ENCODE measurements around the gene SLX9. TPM values are rescaled to one million over a fixed set of nuclear protein-coding genes. Genes with fewer than 3 reads are reported as not detected.

The SLX9 gene
- total RNA-seq, 3 donors from 2014 or later = 15.8 to 17.7 (median 17.0) TPM

DNA sequence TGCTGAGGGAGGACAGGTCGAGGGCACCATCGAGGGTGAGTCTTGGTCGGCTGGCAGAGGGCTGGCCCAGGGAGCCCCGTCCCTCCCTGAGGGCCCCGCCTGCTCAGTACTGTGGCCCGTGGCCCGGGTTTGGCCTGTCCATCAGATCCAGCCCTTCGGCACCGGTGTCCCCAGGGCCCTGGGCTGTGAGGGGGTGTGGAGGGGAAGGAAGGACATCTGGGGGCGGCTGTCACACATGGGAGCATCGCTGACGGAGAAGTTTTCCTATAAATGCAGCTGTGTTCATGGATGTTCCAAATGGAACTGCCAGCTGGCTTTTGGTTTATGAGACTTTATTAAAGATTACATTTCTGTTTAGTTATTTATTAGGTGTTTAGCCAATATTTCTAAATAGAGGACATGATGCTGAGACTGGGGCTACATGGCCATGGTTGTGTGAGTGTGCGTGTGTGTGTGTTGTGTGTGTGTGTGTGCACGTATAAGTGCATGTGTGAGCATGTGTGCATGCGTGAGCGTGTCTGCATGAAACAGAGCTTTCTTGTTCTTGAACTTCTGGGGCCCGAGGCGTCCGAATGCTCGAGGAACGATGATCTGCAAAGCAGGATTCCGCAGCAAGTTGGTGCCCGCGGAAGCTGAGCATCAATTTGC is 54.3 kb downstream of the SLX9 start:
- H3K36me3 ChIP-seq = no peaks in the 10 kb centered on the region
- H3K4me3 ChIP-seq = no peak overlapping the region
- intact Hi-C loops (cut with DNase I; ENCODE audit: low total_unique reads) = no loop called here
- DNase-seq (ENCODE audit: low spot score in 2 of 2) = no peak
- H3K27me3 ChIP-seq = no peaks in the 10 kb centered on the region
- H3K4me1 ChIP-seq = peaks cover 9 to 11% of the 10 kb centered on the region in 2 donors
- TF ChIP-seq CTCF (IDR thresholded peaks at IDR 0.05) = no peak
- TF ChIP-seq POLR2A (IDR thresholded peaks at IDR 0.05) = no peak
- no peak for TF ChIP-seq POLR2AphosphoS5 (IDR thresholded peaks at IDR 0.05)
- no peaks in the 10 kb centered on the region for H3K9me3 ChIP-seq
- peak overlapping the region; percentile 83 to 89 for H3K27ac ChIP-seq

DNA sequence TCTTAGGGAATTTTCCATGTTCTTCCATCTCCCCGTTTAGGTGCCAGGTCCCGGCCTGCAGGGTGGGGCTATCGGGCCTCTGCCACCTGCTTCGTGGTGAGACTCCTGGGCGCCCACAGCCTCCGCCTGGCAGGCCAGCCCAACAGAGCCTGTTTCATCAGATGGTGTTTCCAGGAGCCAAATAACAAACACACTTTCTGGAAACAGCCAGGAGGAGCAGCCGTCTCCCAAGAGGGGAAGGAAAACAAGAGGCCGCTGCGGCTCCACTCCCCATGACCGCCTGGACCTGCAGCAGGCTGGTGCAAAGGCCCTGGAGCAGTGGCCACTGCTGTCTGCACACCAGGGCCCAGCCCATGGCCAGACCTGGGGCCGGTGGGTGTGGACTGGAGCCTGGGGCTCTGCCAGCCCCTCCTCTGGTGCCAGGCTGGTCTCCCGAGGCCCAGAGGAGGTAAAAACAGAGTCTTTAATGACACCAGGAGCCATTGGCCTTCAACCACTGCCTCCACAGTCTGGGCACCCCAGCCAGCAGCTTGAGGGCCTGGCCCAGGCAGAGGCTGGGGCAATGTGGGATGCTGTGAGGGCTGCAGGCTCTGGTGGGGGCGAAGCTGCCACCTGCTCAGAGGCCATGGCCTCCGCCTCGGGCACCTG is 55.0 kb downstream of the SLX9 start:
- peak; percentile 69 to 94 for DNase-seq (ENCODE audit: low spot score in 2 of 2)
- no peaks in the 10 kb centered on the region for H3K36me3 ChIP-seq
- TF ChIP-seq CTCF (IDR thresholded peaks at IDR 0.05) (no peak), POLR2AphosphoS5 (IDR thresholded peaks at IDR 0.05) (peak in 2 of 3 donors; percentile 43 to 44)
- H3K27me3 ChIP-seq = no peaks in the 10 kb centered on the region
- H3K9me3 ChIP-seq = no peaks in the 10 kb centered on the region
- H3K4me3 ChIP-seq = peak overlapping the region in 1 of 3 donors; percentile 11
- intact Hi-C loops (cut with DNase I; ENCODE audit: low total_unique reads) = no loop called here
- peaks cover 9 to 11% of the 10 kb centered on the region in 2 donors for H3K4me1 ChIP-seq
- H3K27ac ChIP-seq = peak overlapping the region; percentile 83 to 89

DNA sequence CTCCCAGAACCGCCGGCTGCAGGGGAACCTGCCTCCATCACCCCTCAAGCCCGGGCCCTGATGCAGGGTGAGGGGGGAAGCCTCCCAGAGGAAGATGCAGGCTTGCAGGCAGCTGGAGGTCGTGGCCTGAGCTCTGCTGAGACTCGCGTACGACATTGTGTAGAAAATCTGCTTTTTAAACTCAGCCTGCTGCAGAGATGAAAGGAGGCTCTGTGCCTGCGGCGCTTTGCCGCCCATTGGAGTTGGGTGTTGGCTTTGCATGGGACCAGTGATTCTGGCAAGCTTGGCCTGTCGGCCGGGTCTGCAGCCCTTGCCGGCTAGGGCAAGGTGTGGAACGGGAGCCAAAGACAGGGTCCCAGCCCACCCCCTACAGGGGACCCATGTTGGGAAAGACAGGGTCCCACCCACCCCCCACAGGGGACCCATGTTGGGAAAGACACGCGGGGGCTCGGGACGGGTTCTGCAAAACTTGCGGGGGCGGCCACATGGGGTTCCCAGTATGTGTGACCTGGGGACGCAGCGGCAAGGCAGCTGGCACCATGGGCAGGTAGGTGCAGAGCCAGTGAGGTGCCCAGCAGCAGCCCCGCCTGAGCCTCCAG is 55.6 kb downstream of the SLX9 start:
- Histone ChIP-seq H3K4me3 (no peak overlapping the region), H3K27me3 (no peaks in the 10 kb centered on the region), H3K27ac (peak overlapping the region; percentile 83 to 89), H3K36me3 (no peaks in the 10 kb centered on the region), H3K9me3 (no peaks in the 10 kb centered on the region), H3K4me1 (peaks cover 9 to 11% of the 10 kb centered on the region in 2 donors)
- no peak for DNase-seq (ENCODE audit: low spot score in 2 of 2)
- TF ChIP-seq CTCF (IDR thresholded peaks at IDR 0.05) (no peak), POLR2A (IDR thresholded peaks at IDR 0.05) (no peak), POLR2AphosphoS5 (IDR thresholded peaks at IDR 0.05) (no peak)
- intact Hi-C loops (cut with DNase I; ENCODE audit: low total_unique reads) = no loop called here

DNA sequence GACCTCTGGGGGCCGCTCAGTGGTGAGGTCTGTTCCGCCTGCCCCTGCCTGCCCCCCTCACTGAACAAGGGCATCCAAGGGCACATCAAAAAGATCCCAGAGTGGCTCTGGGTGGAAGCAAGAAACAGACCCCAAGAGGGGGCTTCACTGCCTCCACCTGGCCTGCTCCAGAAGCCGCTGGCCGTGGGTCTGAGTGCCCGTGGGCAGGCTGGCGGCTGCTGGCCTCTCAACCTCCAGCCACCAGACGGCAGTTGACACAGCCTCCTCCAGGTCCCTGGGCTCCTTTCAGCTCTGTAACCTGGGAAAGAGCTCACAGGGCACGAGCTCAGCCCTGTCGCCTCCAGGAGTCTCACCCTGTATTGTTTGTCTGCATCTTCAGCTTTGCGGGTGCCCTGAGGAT is 56.3 kb downstream of the SLX9 start:
- no peak for TF ChIP-seq POLR2AphosphoS5 (IDR thresholded peaks at IDR 0.05)
- TF ChIP-seq CTCF (IDR thresholded peaks at IDR 0.05) = no peak
- no peak for TF ChIP-seq POLR2A (IDR thresholded peaks at IDR 0.05)
- no peaks in the 10 kb centered on the region for H3K27me3 ChIP-seq
- H3K36me3 ChIP-seq = no peaks in the 10 kb centered on the region
- no peak overlapping the region for H3K4me3 ChIP-seq
- no peak for DNase-seq (ENCODE audit: low spot score in 2 of 2)
- H3K9me3 ChIP-seq = no peaks in the 10 kb centered on the region
- intact Hi-C loops (cut with DNase I; ENCODE audit: low total_unique reads) = no loop called here
- H3K27ac ChIP-seq = peak overlapping the region; percentile 83 to 89
- H3K4me1 ChIP-seq = peaks cover 9 to 15% of the 10 kb centered on the region in 2 donors

GRCh38 chr21:44996501-44996921 is 56.7 kb downstream of the SLX9 start:
- no peaks in the 10 kb centered on the region for H3K9me3 ChIP-seq
- peak overlapping the region in 1 of 2 donors; percentile 89 for H3K27ac ChIP-seq
- peaks cover 9 to 19% of the 10 kb centered on the region in 2 donors for H3K4me1 ChIP-seq
- intact Hi-C loops (cut with DNase I; ENCODE audit: low total_unique reads) = no loop called here
- no peaks in the 10 kb centered on the region for H3K36me3 ChIP-seq
- H3K27me3 ChIP-seq = no peaks in the 10 kb centered on the region
- no peak for DNase-seq (ENCODE audit: low spot score in 2 of 2)
- no peak overlapping the region for H3K4me3 ChIP-seq
- no peak for TF ChIP-seq POLR2AphosphoS5 (IDR thresholded peaks at IDR 0.05)
- no peak for TF ChIP-seq POLR2A (IDR thresholded peaks at IDR 0.05)
- no peak for TF ChIP-seq CTCF (IDR thresholded peaks at IDR 0.05)

Measured in breast epithelium (tissue), 4 donors.